Fibroblast of skin of left quadriceps (primary cell): Measurements from ENCODE around the gene TBX22.
"Not testable (repeated sequence)": the region's sequence is repeated elsewhere in the genome, so short reads cannot be mapped to it uniquely, and the experiment has no call there.

Source experiments
- DNase-seq, 2 experiments: peaks; one replicate each; pipeline ENCODE4 v3.0.0-alpha.2; 2013; ENCODE audit warnings: low read depth in 2 of 2

TBX22 gene, protein sequence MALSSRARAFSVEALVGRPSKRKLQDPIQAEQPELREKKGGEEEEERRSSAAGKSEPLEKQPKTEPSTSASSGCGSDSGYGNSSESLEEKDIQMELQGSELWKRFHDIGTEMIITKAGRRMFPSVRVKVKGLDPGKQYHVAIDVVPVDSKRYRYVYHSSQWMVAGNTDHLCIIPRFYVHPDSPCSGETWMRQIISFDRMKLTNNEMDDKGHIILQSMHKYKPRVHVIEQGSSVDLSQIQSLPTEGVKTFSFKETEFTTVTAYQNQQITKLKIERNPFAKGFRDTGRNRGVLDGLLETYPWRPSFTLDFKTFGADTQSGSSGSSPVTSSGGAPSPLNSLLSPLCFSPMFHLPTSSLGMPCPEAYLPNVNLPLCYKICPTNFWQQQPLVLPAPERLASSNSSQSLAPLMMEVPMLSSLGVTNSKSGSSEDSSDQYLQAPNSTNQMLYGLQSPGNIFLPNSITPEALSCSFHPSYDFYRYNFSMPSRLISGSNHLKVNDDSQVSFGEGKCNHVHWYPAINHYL

DNA sequence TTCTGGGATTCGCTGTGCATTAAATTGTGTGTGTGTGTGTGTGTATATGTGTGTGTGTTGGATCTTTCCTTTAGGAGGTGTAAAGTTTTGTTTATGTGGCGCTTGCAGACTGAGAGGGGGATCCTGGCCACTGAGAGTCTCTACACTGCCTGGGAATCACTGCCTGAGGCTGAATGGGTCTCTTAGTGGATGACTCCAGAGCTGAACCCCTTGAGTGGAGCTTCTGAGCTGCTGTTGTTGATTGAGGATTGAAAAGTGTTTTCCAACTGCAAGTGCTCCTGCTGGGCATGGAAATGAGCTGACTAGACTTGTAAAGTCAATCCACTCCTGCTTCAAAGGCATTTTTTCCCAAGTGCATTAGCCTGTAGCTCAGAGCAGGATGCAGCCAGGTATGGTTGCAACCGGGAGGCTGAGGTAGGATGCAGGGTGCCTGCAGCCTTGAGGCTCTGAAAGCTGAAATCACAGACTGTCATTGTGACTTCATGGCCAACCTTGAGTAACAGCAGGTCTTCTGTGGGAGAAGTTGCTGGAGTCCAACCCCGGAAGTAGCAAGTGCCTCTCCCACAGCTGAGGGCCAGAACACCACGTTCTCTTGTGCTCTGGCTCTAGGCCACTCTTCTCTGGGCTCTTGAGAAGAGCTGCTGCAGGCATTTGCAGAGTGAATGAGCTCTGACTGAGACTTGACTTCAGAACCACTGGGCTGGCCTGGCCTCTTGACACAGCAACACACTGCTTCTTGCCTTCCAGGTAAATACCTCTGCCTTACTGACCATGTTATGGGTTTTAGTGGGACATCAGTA, at the start of gene TBX22:
Gene TBX22, plus strand, starts transcription at position 613 of the 800 bp plus-strand sequence. CDS start 7,517 bp downstream, outside the sequence.
- DNase-seq, result no peak

DNA sequence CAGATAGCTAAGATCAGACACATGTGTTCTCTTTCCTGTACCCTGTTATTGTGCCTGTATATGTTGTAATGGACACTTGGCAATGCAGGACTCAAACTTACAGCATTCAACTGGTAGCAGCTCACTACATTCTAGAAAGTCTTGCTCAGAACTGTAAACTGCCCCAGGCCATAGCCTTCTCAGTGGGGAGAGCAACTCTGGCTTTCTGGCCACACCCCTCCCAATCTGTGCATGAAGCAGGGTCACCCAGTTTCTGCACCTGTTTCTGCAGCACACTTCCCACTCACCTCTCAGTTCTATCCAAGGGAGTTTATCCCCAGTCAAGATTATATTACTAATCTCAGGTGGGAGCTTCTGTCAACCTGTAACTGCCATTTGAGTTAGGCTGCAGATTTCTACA, 38.9 kb upstream of the TBX22 start:
- no peak for DNase-seq

DNA sequence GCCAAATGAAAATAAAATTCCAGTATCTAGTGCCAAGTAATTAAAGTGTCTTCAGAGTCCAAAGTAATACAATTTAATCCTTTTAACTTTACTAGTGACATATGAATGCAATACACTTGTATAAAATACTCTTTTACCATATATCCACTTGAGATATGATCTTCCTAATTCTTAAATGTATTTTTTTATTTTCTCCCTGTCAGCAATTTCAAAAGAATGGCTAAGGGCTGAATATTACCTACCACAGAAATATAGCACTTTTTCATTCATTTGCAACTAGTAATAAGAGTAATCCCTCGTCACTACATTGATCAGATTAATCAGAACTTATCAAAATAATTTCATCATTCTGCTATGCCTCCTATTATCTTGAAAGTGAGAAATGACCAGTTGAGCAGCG, 10.1 kb upstream of the TBX22 start:
- no peak for DNase-seq

DNA sequence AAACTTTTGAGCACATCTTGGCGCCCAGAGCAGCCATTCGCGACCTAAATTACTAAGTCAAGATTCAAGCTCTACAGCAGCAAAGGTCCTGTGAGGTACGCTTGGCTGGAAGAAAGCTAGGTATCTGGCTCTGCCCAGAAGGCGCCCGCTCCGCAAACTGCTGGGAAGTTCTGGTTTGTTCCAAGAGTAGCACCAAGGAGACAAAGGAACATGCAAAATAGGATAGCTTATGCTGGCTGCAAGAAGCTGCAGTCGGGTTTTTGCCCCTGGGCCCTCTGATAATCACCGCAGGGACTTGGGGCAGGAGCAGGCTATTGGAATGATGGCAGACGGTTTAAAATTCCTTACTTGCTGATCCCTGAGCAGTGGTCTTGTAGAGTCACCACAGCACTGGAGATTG, 3.0 kb upstream of the TBX22 start:
- no peak for DNase-seq

DNA sequence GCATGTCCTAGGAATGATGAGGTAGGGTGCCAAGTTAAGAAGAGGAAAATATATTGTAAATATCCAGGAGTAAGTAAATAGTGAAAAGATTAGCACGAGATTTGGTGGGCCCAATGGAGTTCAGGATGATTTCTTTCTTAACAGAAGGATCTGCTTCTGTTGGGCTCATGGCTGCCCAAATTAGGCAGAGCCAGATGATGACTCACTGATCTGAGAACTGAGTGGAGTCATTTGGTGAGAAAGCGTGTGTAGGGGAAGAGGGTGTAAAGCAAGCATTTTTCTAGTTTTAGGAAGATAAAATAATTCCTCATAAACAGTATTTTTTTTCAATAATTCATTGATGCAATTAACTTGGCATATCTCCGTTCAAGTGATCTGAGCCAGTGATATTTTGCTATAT, 1.6 kb downstream of the TBX22 start:
- DNase-seq, result no peak

DNA sequence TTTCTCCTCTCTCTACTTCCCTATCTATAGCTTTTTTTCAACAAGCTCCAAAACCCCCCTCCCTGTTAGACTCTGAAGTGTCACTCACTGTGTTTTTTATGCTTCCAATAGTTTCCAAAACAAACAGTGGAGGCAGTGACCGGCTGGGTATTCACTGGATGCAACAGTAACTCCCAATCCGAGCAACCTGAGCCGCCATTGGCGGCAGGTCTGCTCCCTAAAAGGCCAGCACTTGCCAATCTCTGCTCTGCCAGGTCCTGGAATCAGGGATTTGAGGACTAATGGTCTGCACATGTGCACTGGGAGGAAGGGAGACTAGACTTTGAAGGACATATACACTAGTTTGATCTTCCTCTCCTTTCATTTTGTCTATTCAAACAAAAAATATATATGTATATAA, 7.1 kb downstream of the TBX22 start:
- no peak for DNase-seq

DNA sequence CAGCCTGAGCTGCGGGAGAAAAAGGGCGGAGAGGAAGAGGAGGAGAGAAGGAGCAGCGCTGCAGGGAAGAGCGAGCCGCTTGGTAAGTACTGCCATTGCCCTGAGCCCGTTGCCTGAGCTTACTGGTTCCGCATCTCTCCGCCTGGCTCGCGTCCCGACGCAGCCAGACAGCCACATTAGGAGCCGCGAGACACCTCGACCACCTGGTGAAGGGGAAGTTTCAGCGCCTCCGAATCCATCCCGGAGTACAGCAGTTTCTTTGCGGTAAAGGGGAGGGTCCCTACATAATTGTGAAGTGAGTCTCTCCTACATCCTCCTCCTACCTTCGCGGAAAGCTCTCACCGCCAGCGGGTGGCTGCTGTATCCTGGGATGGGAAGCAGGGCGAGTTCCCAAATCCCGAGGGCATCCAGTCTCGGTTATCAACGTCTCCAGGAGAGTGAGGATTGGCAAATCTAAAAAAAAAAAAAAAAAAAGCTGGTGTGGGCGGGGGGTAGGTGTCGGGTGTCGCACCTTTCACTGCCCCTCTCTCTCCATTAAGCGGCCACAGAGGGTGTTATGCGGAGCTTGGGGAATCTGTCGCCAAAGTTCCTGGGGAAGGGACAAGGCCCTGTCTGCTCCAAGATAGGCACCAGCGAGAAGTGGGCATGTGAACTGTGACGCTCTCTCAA, 7.9 kb downstream of the TBX22 start:
- no peak for DNase-seq

DNA sequence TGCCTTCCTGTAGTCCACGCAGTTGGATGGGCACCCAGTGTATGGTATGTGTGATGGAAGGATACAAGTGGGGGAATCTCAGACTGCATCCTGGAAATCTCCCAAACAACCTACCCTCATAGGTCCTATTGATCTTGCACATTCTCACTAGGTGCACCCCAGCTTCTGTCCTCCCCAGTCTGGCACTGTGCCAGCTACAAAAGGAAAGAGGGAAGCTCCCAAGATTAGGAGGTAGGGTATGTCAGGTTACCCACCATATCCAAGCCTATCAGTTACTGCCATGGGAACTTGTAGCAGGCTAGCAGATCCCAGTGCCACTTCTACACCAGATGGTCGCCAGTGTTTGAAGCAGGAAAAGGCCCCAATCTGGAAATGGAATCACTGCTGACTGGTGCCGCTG, 11.6 kb downstream of the TBX22 start:
- no peak for DNase-seq

DNA sequence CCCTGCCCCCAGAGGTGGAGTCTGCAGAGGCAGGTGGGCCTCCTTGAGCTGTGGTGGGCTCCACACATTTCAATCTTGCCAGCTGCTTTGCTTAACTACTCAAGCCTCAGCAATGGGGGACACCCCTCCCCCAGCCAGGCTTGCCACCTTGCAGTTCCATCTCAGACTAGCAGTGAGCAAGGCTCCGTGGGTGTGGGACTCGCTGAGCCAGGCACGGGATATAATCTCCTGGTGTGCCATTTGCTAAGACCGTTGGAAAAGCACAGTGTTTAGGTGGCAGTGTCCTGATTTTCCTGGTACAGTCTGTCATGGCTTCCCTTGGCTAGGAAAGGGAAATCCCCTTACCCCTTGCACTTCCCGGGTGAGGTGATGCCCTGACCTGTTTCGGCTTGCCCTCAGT, 51.6 kb downstream of the TBX22 start:
- not testable (repeated sequence) for DNase-seq

DNA sequence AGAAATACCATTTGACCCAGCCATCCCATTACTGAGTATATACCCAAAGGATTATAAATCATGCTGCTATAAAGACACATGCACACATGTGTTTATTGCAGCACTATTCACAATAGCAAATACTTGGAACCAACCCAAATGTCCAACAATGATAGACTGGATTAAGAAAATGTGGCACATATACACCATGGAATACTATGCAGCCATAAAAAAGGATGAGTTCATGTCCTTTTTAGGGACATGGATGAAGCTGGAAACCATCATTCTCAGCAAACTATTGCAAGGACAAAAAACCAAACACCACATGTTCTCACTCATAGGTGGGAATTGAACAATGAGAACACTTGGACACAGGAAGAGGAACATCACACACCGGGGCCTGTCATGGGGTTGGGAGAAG, 61.1 kb downstream of the TBX22 start:
- not testable (repeated sequence) for DNase-seq
